HL-60 (cell line): ENCODE measurements around the gene TRPC1.

Source experiments
- DNase-seq, 2 experiments: peaks; one replicate each; pipeline ENCODE4 v3.0.0-alpha.2; 2010 to 2020; ENCODE audit warnings: low read depth in 1 of 2, low spot score in 1 of 2
- H3K27ac ChIP-seq: fragments of 250-450 bp; sonication (Bioruptor Pico); replicated peaks from 2 replicates; pipeline ENCODE4 v1.5.1; 2020; ENCODE audit warnings: mild to moderate bottlenecking, moderate library complexity
- H3K27me3 ChIP-seq: fragments of 250-450 bp; sonication (Bioruptor Pico); 2 replicates; pipeline ENCODE4 v1.5.1; 2021; ENCODE audit warnings: mild to moderate bottlenecking, moderate library complexity; ENCODE audit not compliant: insufficient read depth, poor library complexity, severe bottlenecking
- H3K4me3 ChIP-seq: replicated peaks from 2 replicates; pipeline ENCODE4 v1.5.1; 2011; ENCODE audit warnings: mild to moderate bottlenecking, control low read depth, low read length; ENCODE audit not compliant: insufficient read depth
- CTCF ChIP-seq: IDR thresholded peaks from one replicate; pipeline ENCODE4 v1.5.1; 2011; ENCODE audit warnings: low read length, control low read depth, inconsistent platforms; ENCODE audit not compliant: insufficient read depth
- GABPA ChIP-seq: IDR thresholded peaks from 2 replicates; pipeline ENCODE4 v1.6.1; 2012; ENCODE audit warnings: low read depth
- POLR2AphosphoS5 ChIP-seq: IDR thresholded peaks from 2 replicates; pipeline ENCODE4 v1.6.1; 2012; ENCODE audit warnings: low read depth
- REST ChIP-seq: IDR thresholded peaks from 2 replicates; pipeline ENCODE4 v1.6.1; 2012; ENCODE audit warnings: low read depth; ENCODE audit not compliant: insufficient replicate concordance
- SPI1 ChIP-seq: IDR thresholded peaks from 2 replicates; pipeline ENCODE4 v1.6.1; 2012; ENCODE audit warnings: low read depth, mild to moderate bottlenecking, borderline replicate concordance

The TRPC1 gene

GRCh38 chr3:142852009-142852408 lies 128.2 kb downstream of the TRPC1 start:
- no peak overlapping the region for H3K27ac ChIP-seq
- H3K27me3 ChIP-seq: no peaks in the 10 kb centered on the region
- no peak for TF ChIP-seq POLR2AphosphoS5
- no peak for TF ChIP-seq CTCF
- no peak for TF ChIP-seq SPI1
- no peak for TF ChIP-seq GABPA
- TF ChIP-seq REST: no peak
- no peak for DNase-seq
- no peak overlapping the region for H3K4me3 ChIP-seq

- Histone ChIP-seq H3K4me3 (no peak overlapping the region), H3K27ac (no peak overlapping the region), H3K27me3 (no peaks in the 10 kb centered on the region)
- DNase-seq: no peak
- TF ChIP-seq SPI1 (no peak), GABPA (no peak), CTCF (no peak), POLR2AphosphoS5 (no peak), REST (no peak)
Observed at GRCh38 chr3:142853270-142854168, 129.7 kb downstream of the TRPC1 start.

GRCh38 chr3:142857056-142857455 lies 133.2 kb downstream of the TRPC1 start:
- no peaks in the 10 kb centered on the region for H3K27me3 ChIP-seq
- H3K4me3 ChIP-seq: no peak overlapping the region
- DNase-seq: peak in 1 of 2 experiments; percentile 24
- H3K27ac ChIP-seq: no peak overlapping the region
- no peak for TF ChIP-seq GABPA
- TF ChIP-seq CTCF: no peak
